Activated CD4-positive, alpha-beta T cell treated with anti-CD3 and anti-CD28 coated beads for 36 hours (primary cell): ENCODE results near the gene ABHD18. TPM values are rescaled to one million over a fixed set of nuclear protein-coding genes. Genes with fewer than 3 reads are reported as not detected.
"Not testable (repeated sequence)": the region's sequence is repeated elsewhere in the genome, so short reads cannot be mapped to it uniquely, and the experiment has no call there.

Experiments used
- ATAC-seq: fragments of 200-7000 bp; cut with Tn5 transposase; one replicate; pipeline ENCODE4 v1.10.0; 2021; ENCODE audit warnings: mild to moderate bottlenecking, moderate library complexity
- CTCF ChIA-PET: fragments of 350-600 bp; sonication (Branson Sonifier 250); formaldehyde crosslinking; loops from one replicate; lab custom pipeline; 2021; ENCODE audit warnings: antibody characterized with exemption; lab: Charles Lee
- POLR2A ChIA-PET: fragments of 350-600 bp; sonication (Branson Sonifier 250); formaldehyde crosslinking; loops from one replicate; lab custom pipeline; 2021; ENCODE audit warnings: antibody characterized with exemption, inconsistent platforms; lab: Charles Lee
- DNase-seq: peaks from one replicate; pipeline ENCODE4 v3.0.0-alpha.2; 2020
- H3K27ac Mint-ChIP-seq: one replicate; pipeline ENCODE4 v1.8.0; 2021; ENCODE audit warnings: mixed read lengths
- H3K27me3 Mint-ChIP-seq: one replicate; pipeline ENCODE4 v1.8.0; 2021; ENCODE audit warnings: mixed read lengths
- H3K36me3 Mint-ChIP-seq: one replicate; pipeline ENCODE4 v1.8.0; 2021; ENCODE audit warnings: low read depth, mixed read lengths
- H3K4me1 Mint-ChIP-seq: one replicate; pipeline ENCODE4 v1.8.0; 2021; ENCODE audit warnings: mixed read lengths
- H3K4me3 Mint-ChIP-seq: one replicate; pipeline ENCODE4 v1.8.0; 2021; ENCODE audit warnings: mild to moderate bottlenecking, moderate library complexity, mixed read lengths
- H3K9me3 Mint-ChIP-seq: one replicate; pipeline ENCODE4 v1.8.0; 2021; ENCODE audit warnings: low read depth, mixed read lengths
- intact Hi-C, 2 experiments: fragments of 100-400 bp; cut with DNase I in 1 of 2; cut with micrococcal nuclease in 1 of 2; formaldehyde crosslinking; loops; one replicate each; pipeline versions ENCODE4 v1.14.2 to v1.15.1; 2022 to 2024; cut with DNase I, micrococcal nuclease
- total RNA-seq, 2 experiments: library from RNA; stranded (reverse); gene quantifications; one replicate each; pipeline ENCODE4 v1.2.3, GENCODE V29; 2021

Gene ABHD18
- total RNA-seq, 2 experiments from 2014 or later, result 23.5 to 24.2 TPM

- Mint-ChIP-seq H3K27ac (no peak overlapping the region), H3K27me3 (no peaks in the 10 kb centered on the region), H3K4me3 (no peak overlapping the region), H3K4me1 (peaks cover 10% of the 10 kb centered on the region), H3K36me3 (peaks cover 29% of the 10 kb centered on the region), H3K9me3 (no peaks in the 10 kb centered on the region)
- POLR2A ChIA-PET, result no interaction called here
- intact Hi-C loops, result no loop called here
- CTCF ChIA-PET, result no interaction called here
- ATAC-seq, result no peak
- DNase-seq, result no peak
Observed at GRCh38 chr4:127988638-127989037, 23.4 kb downstream of the ABHD18 start.

- peaks cover 46% of the 10 kb centered on the region for H3K36me3 Mint-ChIP-seq
- POLR2A ChIA-PET, result no interaction called here
Observed at GRCh38 chr4:127993151-127993550, 27.9 kb downstream of the ABHD18 start.

GRCh38 chr4:127995776-127996175 is 30.6 kb downstream of the ABHD18 start:
- ChIA-PET POLR2A (no interaction called here), CTCF (no interaction called here)
- Mint-ChIP-seq H3K4me3 (no peak overlapping the region), H3K27me3 (no peaks in the 10 kb centered on the region), H3K4me1 (peaks cover 26% of the 10 kb centered on the region), H3K36me3 (peaks cover 51% of the 10 kb centered on the region), H3K27ac (no peak overlapping the region), H3K9me3 (peaks cover 3% of the 10 kb centered on the region)
- ATAC-seq (no peak), DNase-seq (no peak)
- intact Hi-C loops, result loop anchor here in 1 of 2 experiments (2.0 kb wide), 1 partner anchor 65 kb away; the partner anchor contains the start of gene LARP1B

More at GRCh38 chr4:127993151-127993550, 27.9 kb downstream of the ABHD18 start:
- DNase-seq, result no peak
- no peak overlapping the region for H3K4me3 Mint-ChIP-seq
- no peak for ATAC-seq
- H3K9me3 Mint-ChIP-seq, result no peaks in the 10 kb centered on the region
- H3K4me1 Mint-ChIP-seq, result peaks cover 25% of the 10 kb centered on the region
- intact Hi-C loops, result no loop called here
- no peaks in the 10 kb centered on the region for H3K27me3 Mint-ChIP-seq
- no peak overlapping the region for H3K27ac Mint-ChIP-seq
- CTCF ChIA-PET, result no interaction called here

- H3K4me1 Mint-ChIP-seq, result peaks cover 29% of the 10 kb centered on the region
- H3K9me3 Mint-ChIP-seq, H3K4me3 Mint-ChIP-seq, DNase-seq, H3K27ac Mint-ChIP-seq, H3K27me3 Mint-ChIP-seq, ATAC-seq, CTCF ChIA-PET: not testable (repeated sequence)
- intact Hi-C loops, result loop anchor here in 1 of 2 experiments (2.0 kb wide), 1 partner anchor 64 kb away; the partner anchor contains the start of gene LARP1B
- POLR2A ChIA-PET, result interaction anchor here (1.2 kb wide), 1 partner anchor 64 kb away, joined by 3 read pairs; the partner anchor contains the start of gene LARP1B
- peaks cover 50% of the 10 kb centered on the region for H3K36me3 Mint-ChIP-seq
Observed at GRCh38 chr4:127996521-127996920, 31.3 kb downstream of the ABHD18 start.

GRCh38 chr4:127997534-127998388 is 32.6 kb downstream of the ABHD18 start:
- H3K27ac Mint-ChIP-seq, result peak overlapping the region; percentile 59
- H3K9me3 Mint-ChIP-seq, result peaks cover 3% of the 10 kb centered on the region
- H3K4me3 Mint-ChIP-seq, result no peak overlapping the region
- H3K27me3 Mint-ChIP-seq, result no peaks in the 10 kb centered on the region
- CTCF ChIA-PET, result interaction anchor here (0.6 to 1.0 kb wide), 4 partner anchors 11 to 114 kb away, joined by 3 to 5 read pairs (median 4); partner anchors contain the start of genes ABHD18 and MFSD8
- intact Hi-C loops, result loop anchor here in 1 of 2 experiments (1.0 to 2.0 kb wide), 2 partner anchors 32 to 63 kb away; partner anchors contain the start of genes ABHD18, LARP1B and MFSD8
- H3K36me3 Mint-ChIP-seq, result peaks cover 54% of the 10 kb centered on the region
- peaks cover 27% of the 10 kb centered on the region for H3K4me1 Mint-ChIP-seq
- POLR2A ChIA-PET, result interaction anchor here (0.6 to 1.2 kb wide), 6 partner anchors 31 to 611 kb away, joined by 3 to 6 read pairs (median 4); partner anchors contain the start of genes ABHD18, LARP1B and MFSD8
- DNase-seq (peak; percentile 62), ATAC-seq (peak; percentile 99)

- ChIA-PET POLR2A (interaction anchor here (0.7 kb wide), 1 partner anchor 194 kb away, joined by 5 read pairs; no protein-coding TSS in a partner anchor), CTCF (no interaction called here)
- DNase-seq, result no peak
- Mint-ChIP-seq H3K9me3 (no peaks in the 10 kb centered on the region), H3K27ac (no peak overlapping the region), H3K36me3 (peaks cover 20% of the 10 kb centered on the region), H3K27me3 (no peaks in the 10 kb centered on the region), H3K4me1 (no peaks in the 10 kb centered on the region), H3K4me3 (no peak overlapping the region)
- no peak for ATAC-seq
- intact Hi-C loops, result no loop called here
Observed at GRCh38 chr4:128006592-128006991, 41.4 kb downstream of the ABHD18 start.

GRCh38 chr4:128009428-128009827 is 44.2 kb downstream of the ABHD18 start:
- H3K4me1 Mint-ChIP-seq, result no peaks in the 10 kb centered on the region
- H3K27ac Mint-ChIP-seq, result no peak overlapping the region
- peaks cover 18% of the 10 kb centered on the region for H3K36me3 Mint-ChIP-seq
- ChIA-PET POLR2A (no interaction called here), CTCF (no interaction called here)
- H3K27me3 Mint-ChIP-seq, result no peaks in the 10 kb centered on the region
- H3K4me3 Mint-ChIP-seq, result no peak overlapping the region
- ATAC-seq, result no peak
- intact Hi-C loops, result no loop called here
- H3K9me3 Mint-ChIP-seq, result no peaks in the 10 kb centered on the region
- DNase-seq, result no peak

- Mint-ChIP-seq H3K4me3 (no peak overlapping the region), H3K36me3 (peaks cover 33% of the 10 kb centered on the region), H3K4me1 (no peaks in the 10 kb centered on the region), H3K27me3 (no peaks in the 10 kb centered on the region), H3K27ac (no peak overlapping the region), H3K9me3 (no peaks in the 10 kb centered on the region)
- DNase-seq (no peak), ATAC-seq (no peak)
- POLR2A ChIA-PET, result no interaction called here
- CTCF ChIA-PET, result no interaction called here
- intact Hi-C loops, result no loop called here
Observed at GRCh38 chr4:128025319-128025718, 60.1 kb downstream of the ABHD18 start.

GRCh38 chr4:128029907-128030306 is 64.7 kb downstream of the ABHD18 start:
- Mint-ChIP-seq H3K4me3 (no peak overlapping the region), H3K9me3 (no peaks in the 10 kb centered on the region), H3K36me3 (peaks cover 25% of the 10 kb centered on the region), H3K27ac (no peak overlapping the region), H3K27me3 (no peaks in the 10 kb centered on the region), H3K4me1 (no peaks in the 10 kb centered on the region)
- ChIA-PET POLR2A (no interaction called here), CTCF (interaction anchor here (0.9 kb wide), 1 partner anchor 13 kb away, joined by 3 read pairs; no protein-coding TSS in a partner anchor)
- ATAC-seq (no peak), DNase-seq (no peak)
- intact Hi-C loops, result no loop called here

GRCh38 chr4:128031756-128032384 is 66.7 kb downstream of the ABHD18 start:
- H3K27ac Mint-ChIP-seq, result no peak overlapping the region
- ChIA-PET CTCF (no interaction called here), POLR2A (interaction anchor here (0.6 kb wide), 1 partner anchor 1758 kb away, joined by 3 read pairs; no protein-coding TSS in a partner anchor)
- intact Hi-C loops, result no loop called here
- H3K36me3 Mint-ChIP-seq, result peaks cover 25% of the 10 kb centered on the region
- H3K4me3 Mint-ChIP-seq, result no peak overlapping the region
- ATAC-seq (no peak), DNase-seq (no peak)
- no peaks in the 10 kb centered on the region for H3K9me3 Mint-ChIP-seq
- H3K27me3 Mint-ChIP-seq, result no peaks in the 10 kb centered on the region
- H3K4me1 Mint-ChIP-seq, result no peaks in the 10 kb centered on the region

- intact Hi-C loops, result no loop called here
- H3K27ac Mint-ChIP-seq, result no peak overlapping the region
Observed at GRCh38 chr4:128039568-128039967, 74.4 kb downstream of the ABHD18 start.

More at GRCh38 chr4:128039568-128039967, 74.4 kb downstream of the ABHD18 start:
- no peak overlapping the region for H3K4me3 Mint-ChIP-seq
- CTCF ChIA-PET, result no interaction called here
- no peak for DNase-seq
- POLR2A ChIA-PET, result no interaction called here
- no peak for ATAC-seq
- H3K9me3 Mint-ChIP-seq, result no peaks in the 10 kb centered on the region
- no peaks in the 10 kb centered on the region for H3K4me1 Mint-ChIP-seq
- no peaks in the 10 kb centered on the region for H3K27me3 Mint-ChIP-seq
- H3K36me3 Mint-ChIP-seq, result peaks cover 4% of the 10 kb centered on the region
